ENCODE data around the gene ZBTB7A.

The ZBTB7A gene

DNA sequence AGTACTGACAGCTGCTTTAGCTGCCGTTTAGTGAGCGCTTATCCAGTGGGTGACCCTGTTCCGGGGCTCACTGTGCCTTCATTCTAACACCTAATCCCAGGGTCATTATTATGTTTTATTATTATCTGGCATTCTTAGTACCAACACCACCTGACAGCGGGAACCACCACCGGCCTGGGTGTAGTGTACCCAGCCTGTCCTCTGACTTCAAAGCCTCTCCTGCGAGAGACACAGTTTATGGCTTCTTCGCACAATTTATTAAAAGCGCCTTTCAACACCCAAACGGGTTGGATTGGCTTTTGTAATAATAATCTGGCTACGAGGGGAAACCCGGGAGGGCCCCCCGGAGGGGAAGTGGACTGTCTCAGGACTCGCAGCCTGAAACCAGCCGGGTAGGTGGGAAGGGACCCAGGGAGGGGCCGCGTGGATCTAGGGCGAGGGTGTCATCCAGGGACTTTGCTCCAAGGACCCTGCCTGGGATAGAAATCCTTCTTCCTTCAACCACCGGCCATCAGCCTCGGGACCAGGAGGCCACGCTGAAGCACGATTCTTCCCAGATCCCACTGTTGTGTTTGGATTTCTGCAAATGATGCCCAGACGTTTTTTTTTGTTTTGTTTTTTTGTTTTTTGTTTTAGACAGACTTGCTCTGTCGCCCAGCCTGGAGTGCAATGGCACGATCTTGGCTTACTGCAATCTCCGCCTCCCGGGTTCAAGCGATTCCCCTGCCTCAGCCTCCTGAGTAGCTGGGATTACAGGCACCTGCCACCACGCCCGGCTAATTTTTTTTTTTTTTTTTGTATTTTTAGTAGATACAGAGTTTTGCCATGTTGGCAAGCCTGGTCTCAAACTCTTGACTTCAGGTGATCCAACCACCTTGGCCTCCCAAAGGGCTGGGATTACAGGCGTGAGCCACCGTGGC, 1.6 kb upstream of the ZBTB7A start:
- Histone ChIP-seq H3K36me3 (ENCODE audit: insufficient read depth, low read length) (peaks cover 15% of the 10 kb centered on the region), H4K20me1 (ENCODE audit: insufficient read depth, low read length) (peaks cover 16% of the 10 kb centered on the region), H3K27me3 (ENCODE audit: insufficient read depth, low read length, poor library complexity) (no peaks in the 10 kb centered on the region), H3K4me2 (ENCODE audit: insufficient read depth, low read length) (peak overlapping the region; percentile 58), H2AFZ (ENCODE audit: low read depth, low read length) (peak overlapping the region; percentile 73; the same call in 1 of the 2 replicates), H3K79me2 (ENCODE audit: insufficient read depth, low read length) (peaks cover 33% of the 10 kb centered on the region), H3K4me3 (ENCODE audit: low read depth in 1 of 2, low read length in 2 of 2) (peak overlapping the region; percentile 78 to 94; a peak in 3 of 4 replicates), H3K9ac (ENCODE audit: low read depth, low read length) (peak overlapping the region; percentile 99), H3K4me1 (ENCODE audit: insufficient read depth, low read length) (peaks cover 30% of the 10 kb centered on the region), H3K9me3 (ENCODE audit: insufficient read depth, low read length, severe bottlenecking) (no peaks in the 10 kb centered on the region), H3K27ac (ENCODE audit: low read length) (peak overlapping the region; percentile 74)
- ATAC-seq (ENCODE audit: insufficient read depth, low read depth), result no peak
- TF ChIP-seq, protein P1, sequence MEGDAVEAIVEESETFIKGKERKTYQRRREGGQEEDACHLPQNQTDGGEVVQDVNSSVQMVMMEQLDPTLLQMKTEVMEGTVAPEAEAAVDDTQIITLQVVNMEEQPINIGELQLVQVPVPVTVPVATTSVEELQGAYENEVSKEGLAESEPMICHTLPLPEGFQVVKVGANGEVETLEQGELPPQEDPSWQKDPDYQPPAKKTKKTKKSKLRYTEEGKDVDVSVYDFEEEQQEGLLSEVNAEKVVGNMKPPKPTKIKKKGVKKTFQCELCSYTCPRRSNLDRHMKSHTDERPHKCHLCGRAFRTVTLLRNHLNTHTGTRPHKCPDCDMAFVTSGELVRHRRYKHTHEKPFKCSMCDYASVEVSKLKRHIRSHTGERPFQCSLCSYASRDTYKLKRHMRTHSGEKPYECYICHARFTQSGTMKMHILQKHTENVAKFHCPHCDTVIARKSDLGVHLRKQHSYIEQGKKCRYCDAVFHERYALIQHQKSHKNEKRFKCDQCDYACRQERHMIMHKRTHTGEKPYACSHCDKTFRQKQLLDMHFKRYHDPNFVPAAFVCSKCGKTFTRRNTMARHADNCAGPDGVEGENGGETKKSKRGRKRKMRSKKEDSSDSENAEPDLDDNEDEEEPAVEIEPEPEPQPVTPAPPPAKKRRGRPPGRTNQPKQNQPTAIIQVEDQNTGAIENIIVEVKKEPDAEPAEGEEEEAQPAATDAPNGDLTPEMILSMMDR (IDR thresholded peaks at IDR 0.05; ENCODE audit: borderline replicate concordance, extremely low read depth, low read length, poor library complexity, severe bottlenecking), result no peak
- no peak for TF ChIP-seq EZH2 (IDR thresholded peaks at IDR 0.05; ENCODE audit: borderline replicate concordance, low read depth, low read length, severe bottlenecking)
- no peak for DNase-seq

DNA sequence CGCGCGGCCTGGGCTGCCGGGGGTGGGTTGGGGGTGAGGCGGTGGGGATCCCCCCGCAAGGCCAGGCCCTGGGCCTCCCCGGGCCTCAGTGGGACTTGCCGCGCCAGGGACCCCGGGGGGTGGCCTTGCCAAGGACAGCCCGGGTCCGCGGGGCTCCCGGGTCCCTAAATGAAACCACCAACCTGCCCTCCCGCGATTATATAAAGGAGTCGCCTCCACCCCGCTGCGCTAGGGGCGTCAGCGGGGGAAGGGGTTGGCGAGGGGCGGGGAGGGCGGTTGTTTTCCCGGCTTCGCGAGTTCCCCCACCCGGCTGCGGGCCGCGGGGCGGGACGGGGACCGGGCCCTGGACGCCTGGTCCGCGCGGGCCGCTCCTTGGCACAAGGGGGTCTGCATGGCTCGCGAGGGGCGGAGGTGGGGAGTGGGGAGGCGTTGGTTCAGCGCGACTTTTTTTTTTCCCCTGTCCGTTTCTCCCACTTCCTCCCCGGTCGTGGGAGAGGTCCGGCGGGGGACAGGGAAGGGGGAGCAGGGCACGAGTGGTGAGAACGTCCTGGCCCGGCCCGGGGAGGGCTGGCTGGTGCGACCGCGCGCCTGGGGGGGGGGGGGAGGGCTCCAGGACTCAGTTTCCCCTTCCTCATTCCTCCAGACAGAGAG, 822 bp upstream of the ZBTB7A start:
- Histone ChIP-seq H3K4me3 (ENCODE audit: low read depth in 1 of 2, low read length in 2 of 2) (peak overlapping the region; percentile 78 to 94), H3K9ac (ENCODE audit: low read depth, low read length) (peak overlapping the region; percentile 99), H4K20me1 (ENCODE audit: insufficient read depth, low read length) (peaks cover 24% of the 10 kb centered on the region), H3K4me1 (ENCODE audit: insufficient read depth, low read length) (peaks cover 36% of the 10 kb centered on the region), H3K4me2 (ENCODE audit: insufficient read depth, low read length) (peak overlapping the region; percentile 58), H3K36me3 (ENCODE audit: insufficient read depth, low read length) (peaks cover 23% of the 10 kb centered on the region), H3K9me3 (ENCODE audit: insufficient read depth, low read length, severe bottlenecking) (no peaks in the 10 kb centered on the region), H2AFZ (ENCODE audit: low read depth, low read length) (peak overlapping the region; percentile 73), H3K27ac (ENCODE audit: low read length) (peak overlapping the region; percentile 74), H3K27me3 (ENCODE audit: insufficient read depth, low read length, poor library complexity) (no peaks in the 10 kb centered on the region), H3K79me2 (ENCODE audit: insufficient read depth, low read length) (peaks cover 41% of the 10 kb centered on the region)
- no peak for DNase-seq
- TF ChIP-seq EZH2 (IDR thresholded peaks at IDR 0.05; ENCODE audit: borderline replicate concordance, low read depth, low read length, severe bottlenecking), result no peak
- TF ChIP-seq, protein P1 (IDR thresholded peaks at IDR 0.05; ENCODE audit: borderline replicate concordance, extremely low read depth, low read length, poor library complexity, severe bottlenecking), result peak; percentile 17
- peak; percentile 11 for ATAC-seq (ENCODE audit: insufficient read depth, low read depth)

DNA sequence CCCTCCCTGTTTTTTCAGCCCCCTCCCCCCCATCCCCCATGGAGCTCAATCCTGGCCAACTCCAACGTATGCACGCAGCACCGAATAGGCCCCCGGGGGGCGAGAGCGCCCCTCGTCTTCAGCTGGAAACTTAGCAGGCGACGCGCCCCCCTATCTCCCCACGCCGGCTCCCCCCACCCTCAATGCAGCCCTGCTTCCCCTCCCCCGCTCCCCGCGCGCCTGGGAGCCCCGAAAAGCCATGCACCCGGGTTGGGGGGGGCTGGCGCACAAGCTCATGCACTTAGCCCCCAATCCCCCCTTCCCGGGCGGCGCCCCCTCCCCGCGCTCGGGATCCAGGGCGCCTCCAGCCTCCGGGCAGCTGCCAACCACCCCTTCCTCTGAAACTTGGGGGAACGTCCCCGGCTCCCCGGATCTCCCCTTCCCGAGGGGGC, 508 bp downstream of the ZBTB7A start:
- TF ChIP-seq EZH2 (IDR thresholded peaks at IDR 0.05; ENCODE audit: borderline replicate concordance, low read depth, low read length, severe bottlenecking), result no peak
- TF ChIP-seq, protein P1 (IDR thresholded peaks at IDR 0.05; ENCODE audit: borderline replicate concordance, extremely low read depth, low read length, poor library complexity, severe bottlenecking), result peak; percentile 42
- no peaks in the 10 kb centered on the region for H3K9me3 ChIP-seq (ENCODE audit: insufficient read depth, low read length, severe bottlenecking)
- peak overlapping the region; percentile 90 for H3K27ac ChIP-seq (ENCODE audit: low read length)
- H2AFZ ChIP-seq (ENCODE audit: low read depth, low read length), result peak overlapping the region; percentile 64
- peaks cover 35% of the 10 kb centered on the region for H3K36me3 ChIP-seq (ENCODE audit: insufficient read depth, low read length)
- ATAC-seq (ENCODE audit: insufficient read depth, low read depth) (peak; percentile 2; the same call in 2 of the 3 replicates), DNase-seq (no peak)
- H3K27me3 ChIP-seq (ENCODE audit: insufficient read depth, low read length, poor library complexity), result no peaks in the 10 kb centered on the region
- peaks cover 55% of the 10 kb centered on the region for H3K79me2 ChIP-seq (ENCODE audit: insufficient read depth, low read length)
- H3K4me1 ChIP-seq (ENCODE audit: insufficient read depth, low read length), result peaks cover 40% of the 10 kb centered on the region
- H3K4me2 ChIP-seq (ENCODE audit: insufficient read depth, low read length), result peak overlapping the region; percentile 58
- peak overlapping the region; percentile 99 for H3K9ac ChIP-seq (ENCODE audit: low read depth, low read length)
- peak overlapping the region; percentile 78 to 94; a peak in 3 of 4 replicates for H3K4me3 ChIP-seq (ENCODE audit: low read depth in 1 of 2, low read length in 2 of 2)
- H4K20me1 ChIP-seq (ENCODE audit: insufficient read depth, low read length), result peaks cover 38% of the 10 kb centered on the region

Data from DND-41 (cell line).